HG03108 (cell line): Measurements from ENCODE around the gene LILRB2.
"Not testable (repeated sequence)": the region's sequence is repeated elsewhere in the genome, so short reads cannot be mapped to it uniquely, and the experiment has no call there.

Experiments used
- ATAC-seq: cut with Tn5 transposase; IDR thresholded peaks from one replicate; pipeline ENCODE4 v1.9.1; 2021; ENCODE audit warnings: moderate library complexity; ENCODE audit not compliant: unreplicated experiment

The LILRB2 gene

DNA sequence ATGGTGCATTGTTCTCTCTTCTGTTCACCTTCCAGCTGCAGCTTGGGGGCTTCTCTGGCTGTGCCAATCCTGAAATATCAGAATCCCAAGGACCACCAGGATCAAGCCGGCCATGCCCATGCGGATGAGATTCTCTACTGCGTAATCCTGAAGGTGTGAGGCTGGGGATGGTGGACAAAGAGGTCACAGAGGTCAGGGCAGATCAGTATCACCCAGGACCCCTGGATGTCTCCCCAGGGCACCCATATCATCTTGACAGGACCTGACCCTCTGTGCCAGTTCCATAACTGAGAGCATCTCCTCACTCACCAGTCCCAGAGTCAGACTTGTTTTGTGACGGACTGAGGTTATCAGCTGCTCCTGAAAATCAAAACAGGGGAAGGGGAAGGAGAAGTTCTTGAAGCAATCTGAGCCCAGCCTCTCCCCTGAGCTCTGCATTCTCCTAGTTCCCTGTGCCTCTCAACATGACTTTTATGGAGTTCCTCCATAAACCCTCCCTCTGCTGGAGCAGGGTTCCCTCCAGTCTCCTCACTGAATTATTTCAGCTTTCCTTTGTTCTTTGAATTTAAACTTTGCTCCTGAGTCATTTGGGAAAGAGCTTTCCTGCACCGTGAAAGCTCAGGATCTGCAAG, 26.6 kb upstream of the LILRB2 start:
- ATAC-seq: no peak

GRCh38 chr19:54305141-54305540, 24.2 kb upstream of the LILRB2 start:
- no peak for ATAC-seq

DNA sequence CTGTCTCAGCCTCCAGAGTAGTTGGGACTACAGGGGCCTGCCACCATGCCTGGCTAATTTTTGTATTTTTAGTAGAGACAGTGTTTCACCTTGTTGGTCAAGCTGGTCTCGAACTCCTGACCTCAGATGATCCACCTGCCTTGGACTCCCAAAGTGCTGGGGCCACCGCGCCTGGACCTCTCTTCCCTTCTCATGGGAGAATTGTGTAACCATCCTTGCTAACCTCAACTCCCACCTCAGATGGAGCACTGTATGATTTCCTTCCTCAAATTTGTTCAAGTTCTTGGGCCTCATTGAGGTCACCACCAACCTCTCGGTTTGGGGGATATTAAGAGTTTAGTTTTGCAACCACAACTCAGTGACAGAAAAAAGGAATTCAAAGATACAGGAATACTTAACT, 21.3 kb upstream of the LILRB2 start:
- no peak for ATAC-seq

GRCh38 chr19:54299515-54299914, 18.6 kb upstream of the LILRB2 start:
- ATAC-seq: no peak

DNA sequence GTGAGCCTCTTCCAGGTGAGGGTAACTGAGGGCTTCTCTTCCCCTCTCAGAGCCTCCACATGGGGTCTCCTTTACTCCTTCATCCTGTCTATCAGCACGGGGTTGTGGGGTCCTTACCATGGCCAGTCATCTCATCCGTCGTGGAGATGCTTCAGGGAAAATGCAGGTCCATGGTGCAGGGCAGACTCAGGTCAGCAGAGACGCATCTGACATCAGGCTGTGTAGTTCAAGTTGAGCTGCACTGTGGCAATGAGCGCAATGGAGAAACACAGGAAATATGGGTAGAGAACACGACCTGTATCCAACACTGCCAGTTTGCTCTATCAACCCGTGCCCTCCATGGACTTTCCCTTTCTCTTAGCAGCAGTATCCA, 18.2 kb upstream of the LILRB2 start:
- ATAC-seq: no peak

DNA sequence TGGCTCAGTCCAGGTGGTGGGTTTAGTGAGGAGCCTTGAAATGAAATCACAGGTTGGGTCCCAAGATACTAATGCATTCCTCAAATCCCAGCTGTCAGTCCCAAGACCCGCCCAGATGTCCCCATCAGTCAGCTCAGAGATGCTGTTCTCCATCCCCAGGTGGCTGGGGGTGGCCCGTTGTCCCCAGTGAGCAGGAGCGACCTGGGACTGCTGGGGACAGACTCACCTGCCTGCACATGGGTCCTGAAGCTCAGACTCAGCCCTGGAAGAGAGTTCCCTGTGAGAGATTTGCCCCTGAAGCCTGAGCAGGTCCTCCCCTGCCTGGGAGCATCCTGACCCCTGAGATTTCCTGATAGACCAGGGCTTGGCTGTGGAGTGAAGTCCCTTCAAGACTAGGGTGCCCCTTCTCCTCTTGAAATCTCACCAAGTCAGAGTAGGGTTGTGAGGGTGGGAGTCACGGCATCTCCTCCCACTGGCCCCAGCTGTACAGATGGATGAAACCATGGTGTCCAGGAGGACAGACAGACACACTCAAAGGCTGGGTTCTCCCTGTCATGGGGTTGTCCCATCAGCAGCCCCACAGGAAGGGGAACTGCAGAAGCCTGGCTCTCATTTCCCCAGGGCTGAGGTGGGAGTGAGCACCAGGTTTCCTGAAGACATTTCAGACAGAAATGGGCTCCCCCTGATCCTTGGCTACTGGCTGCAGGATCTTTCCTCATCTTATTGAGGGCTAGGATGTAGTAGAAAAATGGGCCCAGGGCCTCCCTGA, 17.6 kb upstream of the LILRB2 start:
- no peak for ATAC-seq

GRCh38 chr19:54297759-54298305, 16.9 kb upstream of the LILRB2 start:
- no peak for ATAC-seq

DNA sequence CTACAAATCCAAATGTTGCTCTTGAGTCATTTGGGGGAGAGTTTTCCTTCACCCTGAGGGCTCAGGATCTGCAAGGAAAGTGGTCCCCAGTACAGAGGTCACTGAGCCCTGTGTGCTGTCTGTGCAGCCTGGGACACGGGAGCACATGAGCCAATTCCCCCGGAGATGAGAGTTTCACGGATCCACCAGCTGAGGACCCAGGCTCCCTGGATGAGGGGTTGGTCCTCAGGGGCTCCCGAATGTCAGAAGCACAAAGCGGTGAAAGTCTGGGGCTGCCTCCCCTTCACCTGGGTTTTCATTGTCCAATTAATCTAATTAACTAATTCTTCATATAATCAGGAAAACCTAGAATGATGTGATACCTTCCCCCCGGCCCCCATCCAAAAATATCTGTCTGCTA, 13.6 kb upstream of the LILRB2 start:
- no peak for ATAC-seq

- ATAC-seq: not testable (repeated sequence)
Measured at GRCh38 chr19:54289160-54289559, 8.2 kb upstream of the LILRB2 start.

DNA sequence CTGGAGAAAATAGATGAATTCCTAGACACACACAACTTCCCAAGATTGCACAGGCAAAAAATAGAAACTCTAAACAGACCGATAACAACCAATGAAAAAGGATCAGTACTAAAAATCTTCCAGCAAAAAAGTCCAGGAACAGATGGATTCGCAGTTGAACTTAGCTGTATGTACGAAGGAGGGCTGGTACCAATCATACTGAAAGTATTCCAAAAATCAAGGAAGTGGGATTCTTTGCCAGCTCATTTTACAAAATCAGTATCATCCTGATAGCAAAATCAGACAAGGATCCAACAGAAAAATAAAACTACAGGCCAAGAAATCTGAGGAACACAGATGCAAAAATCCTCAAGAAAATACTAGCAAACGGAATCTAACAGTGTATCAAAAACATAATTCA, 6.5 kb upstream of the LILRB2 start:
- ATAC-seq: no peak

GRCh38 chr19:54286283-54286682, 5.4 kb upstream of the LILRB2 start:
- ATAC-seq: not testable (repeated sequence)

DNA sequence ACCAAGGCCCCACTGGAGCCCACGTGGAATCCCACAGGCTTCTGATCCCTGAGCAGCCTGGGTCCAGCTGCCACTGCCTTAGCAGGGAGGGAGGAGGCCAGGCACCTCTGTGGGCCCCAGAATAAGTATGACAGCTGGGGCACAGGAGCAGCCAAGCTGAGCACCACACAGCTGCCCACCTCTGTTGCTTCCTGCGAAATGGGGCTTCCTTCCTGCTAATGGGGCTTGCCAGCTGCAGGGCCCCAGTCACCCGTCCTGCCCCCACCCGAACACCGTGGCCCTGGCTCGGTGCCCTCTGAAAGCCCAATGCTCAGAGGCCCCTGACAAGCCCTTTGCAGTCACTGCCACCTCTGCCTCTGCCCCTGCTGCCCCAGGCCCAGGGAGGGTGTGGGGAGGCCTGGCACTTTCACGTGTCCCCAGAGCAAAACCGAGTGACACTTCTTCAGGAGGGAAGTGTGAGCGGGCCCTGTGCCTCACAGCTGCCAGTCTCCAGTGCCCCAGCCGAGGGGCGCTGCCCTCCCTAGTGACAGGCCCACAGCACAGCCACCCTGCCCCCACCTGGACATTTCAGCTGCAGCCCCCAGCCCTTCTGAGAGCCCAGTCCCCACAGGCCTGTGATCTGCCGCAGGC, 4.6 kb upstream of the LILRB2 start:
- ATAC-seq: peak; percentile 40

- ATAC-seq: no peak
Measured at GRCh38 chr19:54282686-54283470, 2.0 kb upstream of the LILRB2 start.

DNA sequence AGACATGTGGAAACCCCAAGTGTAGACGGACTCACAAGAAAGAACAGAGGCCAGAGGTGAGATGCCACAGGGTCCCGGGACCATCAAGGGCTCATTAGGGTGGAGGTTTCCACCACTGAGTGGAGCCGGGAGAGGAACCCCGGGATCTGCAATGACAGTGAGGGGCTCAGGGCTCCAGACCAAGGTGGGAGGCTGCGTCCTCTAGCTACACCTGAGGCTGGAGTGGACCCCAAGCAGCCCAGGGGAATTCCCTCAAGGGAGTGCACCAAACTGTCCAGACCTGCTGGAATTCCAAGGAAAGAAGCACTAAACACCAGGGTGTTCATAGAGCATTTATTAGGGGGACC, 792 bp upstream of the LILRB2 start:
- not testable (repeated sequence) for ATAC-seq

GRCh38 chr19:54280441-54280840, 469 bp downstream of the LILRB2 start:
- ATAC-seq: not testable (repeated sequence)

DNA sequence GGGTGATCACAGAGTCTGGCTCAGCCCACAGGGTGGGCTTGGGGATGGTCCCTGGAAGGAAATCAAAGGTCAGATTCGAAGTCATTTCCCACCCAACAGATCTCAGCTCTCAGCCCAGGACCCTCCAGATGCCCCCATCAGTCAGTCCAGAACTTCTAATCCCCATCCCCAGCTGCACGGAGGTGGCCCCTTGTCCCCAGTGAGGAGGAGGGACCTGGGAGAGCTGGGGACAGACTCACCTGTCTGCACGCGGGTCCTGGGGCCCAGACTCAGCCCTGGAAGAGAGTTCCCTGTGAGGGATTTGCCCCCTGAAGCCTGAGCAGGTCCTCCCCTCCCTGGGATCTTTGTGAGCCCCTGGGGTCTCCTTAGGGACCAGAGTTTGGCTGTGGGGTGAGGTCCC, 885 bp downstream of the LILRB2 start:
- ATAC-seq: not testable (repeated sequence)

GRCh38 chr19:54279406-54279962, 1.4 kb downstream of the LILRB2 start:
- no peak for ATAC-seq

- not testable (repeated sequence) for ATAC-seq
Measured at GRCh38 chr19:54278571-54279195, 2.2 kb downstream of the LILRB2 start.

DNA sequence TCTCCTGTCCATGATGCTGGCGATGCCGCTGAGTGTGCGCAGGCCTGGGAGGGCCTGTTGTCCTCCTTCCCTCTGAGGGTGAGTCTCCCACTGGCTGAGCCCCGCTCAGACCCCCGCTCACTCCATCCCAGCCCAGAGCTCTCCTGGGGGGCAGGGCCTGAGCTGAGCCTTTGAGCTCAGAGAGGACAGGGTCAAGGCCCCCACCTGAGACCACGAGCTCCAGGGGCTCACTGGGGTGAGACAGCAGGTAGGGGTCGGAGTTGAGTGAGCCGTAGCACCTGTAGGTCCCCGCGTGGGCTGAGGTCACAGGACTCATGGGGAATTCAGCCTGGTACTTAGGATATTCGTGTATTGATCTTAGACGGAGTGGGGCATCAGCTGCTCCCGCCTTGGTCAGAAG, 2.9 kb downstream of the LILRB2 start:
- ATAC-seq: not testable (repeated sequence)

GRCh38 chr19:54277111-54277615, 3.7 kb downstream of the LILRB2 start:
- ATAC-seq: not testable (repeated sequence)
